ENCODE measurements around the gene KRTAP10-1.

DNA sequence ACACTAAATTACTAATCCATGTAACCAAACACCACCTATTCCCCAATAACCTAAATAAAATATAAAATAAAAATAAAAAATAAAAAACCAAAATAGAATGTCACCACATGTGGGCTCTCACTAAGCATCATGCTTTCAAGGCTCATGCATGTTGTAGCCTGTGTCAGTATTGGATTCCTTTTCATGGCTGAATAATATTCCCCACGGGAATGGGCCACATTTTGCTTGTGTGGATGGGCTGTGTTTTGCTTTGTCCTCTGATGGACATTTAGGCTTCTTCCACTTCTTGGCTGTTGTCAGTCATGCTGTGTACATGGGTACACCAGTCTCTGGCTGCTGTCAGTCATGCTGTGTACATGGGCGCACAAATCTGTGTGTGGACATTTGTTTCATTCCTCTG, 49.1 kb upstream of the KRTAP10-1 start:
- TF ChIP-seq GATA3 (IDR thresholded peaks at IDR 0.05; ENCODE audit: low read depth, low read length) (no peak), GATA2 (IDR thresholded peaks at IDR 0.05; ENCODE audit: low read depth, low read length) (no peak)
